KBM-7 (cell line): Measurements from ENCODE around the gene YLPM1.

Experiments used
- DNase-seq: peaks from one replicate; pipeline ENCODE4 v3.0.0-alpha.2; 2015
- in situ Hi-C: fragments of 300-500 bp; cut with MboI; formaldehyde crosslinking; loops from 2 replicates; pipeline ENCODE4 v1.14.3; 2020; ENCODE audit warnings: low sequenced_read_pairs, low pct_unique_long_range_greater_than_20kb, mixed read lengths

Gene YLPM1

DNA sequence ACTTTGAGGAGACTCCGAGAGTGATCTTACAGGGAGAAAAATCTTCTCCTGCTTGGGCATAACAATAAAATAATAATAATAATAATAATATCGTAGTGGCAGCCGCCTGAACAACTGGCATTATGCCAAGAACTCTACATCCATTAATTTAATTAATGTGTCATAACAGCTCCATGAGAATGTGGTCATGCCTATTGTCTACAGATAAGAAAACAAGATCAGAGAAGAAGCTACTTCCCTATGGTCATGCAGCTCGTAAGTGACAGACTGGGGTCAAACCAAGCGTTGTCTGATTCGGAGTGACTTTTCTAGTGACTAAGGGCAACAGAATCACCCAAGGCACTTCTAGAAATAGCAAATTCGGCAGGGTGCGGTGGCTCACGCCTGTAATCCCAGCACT is 101.1 kb downstream of the YLPM1 start:
- no peak for DNase-seq
- in situ Hi-C loops: no loop called here

DNA sequence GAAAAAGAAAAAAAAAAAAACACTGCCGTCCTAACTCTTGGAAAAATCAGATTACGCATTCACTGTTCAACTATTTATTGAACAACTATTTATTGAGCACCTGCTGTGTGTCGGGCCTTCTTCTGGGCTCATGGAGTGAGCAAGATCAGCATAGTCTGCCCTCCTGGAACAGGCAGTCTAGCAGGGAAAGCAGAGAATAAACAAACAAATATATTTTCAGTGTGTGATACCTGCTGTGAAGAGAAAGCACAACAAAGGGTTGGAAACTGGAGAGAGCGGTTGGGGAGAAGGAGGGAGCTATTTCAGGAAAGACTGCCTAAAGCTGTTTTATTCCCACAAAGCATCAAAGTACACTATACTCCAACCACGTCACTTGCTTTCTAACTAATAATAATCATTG is 102.0 kb downstream of the YLPM1 start:
- in situ Hi-C loops: no loop called here

DNA sequence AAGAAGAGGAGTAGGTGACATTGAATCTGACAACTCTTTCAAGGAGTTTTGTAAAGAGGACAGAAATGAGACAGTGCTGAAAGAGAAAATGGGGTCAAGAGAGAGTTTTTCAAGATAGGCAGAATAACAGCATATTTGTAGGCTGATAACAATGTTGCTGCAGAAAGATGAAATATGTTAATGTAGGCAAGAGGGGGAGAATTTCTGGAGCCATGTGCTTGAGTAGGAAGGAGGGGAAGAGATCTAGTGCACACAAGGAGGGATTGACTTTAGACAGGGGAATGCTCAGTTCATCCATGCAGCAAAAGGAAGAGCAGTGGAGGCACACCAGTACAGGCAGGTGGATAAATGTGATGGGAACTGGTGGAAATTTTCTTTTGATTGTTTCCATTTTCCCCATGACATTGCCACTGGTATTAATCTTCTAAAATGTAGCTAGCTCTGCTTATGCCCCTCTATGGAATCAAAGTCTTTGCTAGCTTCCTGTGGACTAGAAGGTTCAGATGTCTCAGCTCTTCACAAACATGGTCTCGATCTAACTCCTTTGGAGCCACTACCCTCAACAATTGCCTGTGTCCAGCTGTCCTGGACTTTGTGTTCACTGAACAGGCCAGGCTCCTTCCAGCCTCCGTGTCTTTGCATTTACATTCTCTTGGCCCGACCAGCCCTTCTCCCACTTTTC is 103.7 kb downstream of the YLPM1 start:
- in situ Hi-C loops: no loop called here

More for the DNA sequence above, 102.0 kb downstream of the YLPM1 start:
- no peak for DNase-seq

DNA sequence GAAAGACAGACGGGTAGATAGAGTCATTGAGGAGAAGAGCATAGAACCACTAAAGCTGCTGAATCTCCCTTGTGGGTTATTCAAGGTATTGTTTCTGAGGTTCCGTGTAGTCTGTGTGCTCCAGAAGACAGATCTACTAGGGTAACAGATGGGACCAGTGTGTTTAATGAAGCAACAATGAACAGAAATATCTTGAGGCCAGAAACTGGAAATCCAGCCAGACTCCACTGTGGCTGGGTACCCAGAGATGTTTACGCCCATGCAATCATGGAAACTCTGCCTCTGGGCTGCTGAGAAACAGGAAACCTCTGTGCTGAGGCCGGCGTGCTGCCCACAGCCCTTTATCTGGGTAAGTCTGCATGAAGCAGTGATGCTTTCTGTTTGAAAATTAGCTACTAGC is 104.6 kb downstream of the YLPM1 start:
- in situ Hi-C loops: no loop called here
- DNase-seq: peak; percentile 30

More for the DNA sequence above, 103.7 kb downstream of the YLPM1 start:
- no peak for DNase-seq

DNA sequence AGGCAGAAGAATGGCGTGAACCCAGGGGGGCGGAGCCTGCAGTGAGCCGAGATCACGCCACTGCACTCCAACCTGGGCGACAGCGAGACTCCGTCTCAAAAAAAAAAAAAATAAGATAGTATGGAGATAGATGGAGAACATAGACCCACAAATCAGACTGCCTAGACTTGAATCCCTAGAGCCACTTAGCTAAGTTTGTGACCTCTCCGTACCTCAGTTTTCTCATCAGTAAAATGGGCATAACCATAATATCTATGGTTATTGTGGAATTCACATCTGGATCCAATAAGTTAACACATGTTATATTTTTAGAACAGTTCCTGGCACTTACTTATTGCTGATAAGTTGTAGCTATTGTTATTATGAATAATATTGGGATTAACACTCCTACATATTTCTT is 105.6 kb downstream of the YLPM1 start:
- DNase-seq: no peak
- in situ Hi-C loops: no loop called here

DNA sequence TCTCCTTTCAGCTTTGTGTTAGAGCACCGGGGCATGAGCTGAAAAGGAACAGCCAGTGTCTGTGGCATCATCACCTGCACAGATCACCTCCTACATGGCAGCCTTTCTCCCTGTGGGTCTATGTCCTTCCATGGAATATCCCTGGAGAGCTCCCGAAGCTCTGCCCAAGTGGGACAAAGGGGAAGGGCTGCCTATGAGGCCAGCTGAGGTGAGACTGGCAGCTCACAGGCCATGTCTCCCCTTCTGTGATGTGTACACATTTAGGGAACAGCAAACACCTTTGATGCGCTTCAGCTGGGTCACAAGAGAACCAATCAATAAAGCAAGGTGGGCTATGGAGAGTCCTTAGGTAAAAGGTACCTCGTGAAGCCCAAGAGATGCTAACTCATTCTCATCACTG is 108.7 kb downstream of the YLPM1 start:
- in situ Hi-C loops: no loop called here

DNA sequence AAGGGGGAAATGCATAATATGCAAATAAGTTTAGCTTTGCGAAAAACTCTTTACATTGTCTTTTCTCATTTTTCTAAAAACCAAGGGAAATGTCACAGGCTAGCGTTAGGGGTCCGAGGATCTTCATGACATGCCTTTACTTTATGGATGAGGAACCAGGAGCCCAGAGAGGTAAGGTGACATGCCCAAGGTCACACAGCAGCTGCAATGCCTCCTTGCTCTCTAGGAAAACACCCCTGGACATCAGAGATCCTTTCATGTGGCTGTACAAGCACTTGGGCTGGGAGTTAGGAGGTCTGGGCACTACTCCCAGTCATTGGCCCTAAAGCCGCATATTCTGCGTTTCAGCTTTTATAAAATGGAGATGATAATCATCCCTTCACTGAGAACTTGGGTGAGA is 112.1 kb downstream of the YLPM1 start:
- DNase-seq: no peak
- in situ Hi-C loops: no loop called here

More for the DNA sequence above, 108.7 kb downstream of the YLPM1 start:
- DNase-seq: no peak

DNA sequence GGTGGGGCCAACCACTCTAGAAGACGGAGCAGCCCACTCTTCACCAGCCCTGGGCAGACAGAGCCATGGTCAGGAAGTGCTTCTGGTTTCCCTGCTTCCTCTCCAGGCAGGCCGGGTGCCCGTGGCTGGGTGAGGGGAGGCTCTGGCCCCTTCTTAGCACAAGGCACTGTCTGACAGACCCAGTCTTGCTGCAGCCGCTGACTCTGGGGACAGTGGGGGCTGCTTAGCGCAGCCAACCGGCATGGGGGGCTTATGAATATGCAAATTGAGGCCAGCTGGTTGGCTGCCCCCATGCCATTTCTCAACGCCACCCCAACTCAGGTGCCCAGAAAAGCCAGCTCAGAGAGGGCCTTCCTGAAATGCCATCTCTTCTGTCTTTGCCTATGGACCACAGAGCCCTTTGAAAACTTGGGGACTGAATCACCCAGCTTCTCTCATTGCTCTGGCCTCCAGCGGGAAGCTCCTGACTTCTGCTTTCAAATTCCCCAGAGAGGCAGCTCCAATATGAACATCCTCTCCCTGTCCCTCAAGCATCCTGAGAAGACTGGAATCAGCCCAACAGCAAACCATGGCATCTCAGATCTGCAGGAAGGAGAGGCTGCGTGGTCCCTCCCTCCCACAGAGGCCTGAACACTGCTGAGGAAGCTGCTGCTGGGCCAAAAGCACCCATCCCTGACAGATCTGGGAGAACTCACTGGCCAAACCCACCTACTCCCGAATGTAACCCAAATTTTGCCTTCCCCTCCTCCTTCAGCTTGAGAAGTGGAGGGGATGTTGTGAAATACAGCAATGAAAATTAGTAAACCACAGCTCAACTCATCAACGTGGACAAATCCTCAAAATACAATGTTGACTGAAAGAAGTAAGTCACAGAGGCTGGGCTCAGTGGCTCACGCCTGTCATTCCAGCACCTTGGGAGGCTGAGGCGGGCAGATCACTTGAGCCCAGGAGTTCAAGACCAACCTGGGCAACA is 113.1 kb downstream of the YLPM1 start, which contains the start of gene PROX2:
Gene PROX2, minus strand, starts transcription at position 205 of the 973 bp plus-strand sequence. CDS start 12,311 bp downstream, outside the sequence.
- in situ Hi-C loops: no loop called here
- peak; percentile 45 for DNase-seq

DNA sequence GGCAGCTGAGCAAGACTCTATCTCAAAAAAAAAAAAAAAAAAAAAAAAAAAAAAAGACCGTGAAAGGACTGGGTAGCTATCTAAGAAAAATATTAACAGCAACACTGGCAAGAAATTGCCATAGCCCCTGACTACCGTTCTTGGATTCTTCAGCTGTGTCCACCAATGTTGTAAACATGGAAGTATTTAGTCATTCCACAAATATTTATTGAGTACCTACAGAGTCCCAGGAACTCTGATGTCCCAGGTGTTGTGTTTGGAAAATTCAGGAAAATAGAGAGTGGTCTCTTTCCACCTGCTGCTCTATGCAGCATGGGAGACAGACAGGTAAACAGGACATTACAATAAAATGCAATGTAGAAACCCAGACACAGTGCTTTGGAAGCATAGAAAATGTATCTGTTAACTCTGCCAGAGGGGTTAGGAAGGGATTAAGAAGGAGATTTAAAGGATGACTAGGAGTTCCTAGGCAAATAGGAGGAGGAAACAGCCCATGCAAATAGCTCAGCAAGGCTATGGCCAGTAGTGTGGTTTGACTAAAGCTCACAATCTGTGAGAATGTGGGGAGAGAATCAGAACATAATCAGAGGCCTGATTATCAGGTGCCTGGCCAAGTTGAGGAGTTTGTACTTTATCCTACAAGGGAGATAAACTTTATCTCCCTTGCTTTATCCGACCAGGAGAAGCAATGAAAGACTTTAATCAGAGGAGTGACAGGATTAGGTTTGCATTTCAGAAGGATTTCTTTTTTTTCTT is 116.5 kb downstream of the YLPM1 start:
- in situ Hi-C loops: no loop called here
- no peak for DNase-seq

DNA sequence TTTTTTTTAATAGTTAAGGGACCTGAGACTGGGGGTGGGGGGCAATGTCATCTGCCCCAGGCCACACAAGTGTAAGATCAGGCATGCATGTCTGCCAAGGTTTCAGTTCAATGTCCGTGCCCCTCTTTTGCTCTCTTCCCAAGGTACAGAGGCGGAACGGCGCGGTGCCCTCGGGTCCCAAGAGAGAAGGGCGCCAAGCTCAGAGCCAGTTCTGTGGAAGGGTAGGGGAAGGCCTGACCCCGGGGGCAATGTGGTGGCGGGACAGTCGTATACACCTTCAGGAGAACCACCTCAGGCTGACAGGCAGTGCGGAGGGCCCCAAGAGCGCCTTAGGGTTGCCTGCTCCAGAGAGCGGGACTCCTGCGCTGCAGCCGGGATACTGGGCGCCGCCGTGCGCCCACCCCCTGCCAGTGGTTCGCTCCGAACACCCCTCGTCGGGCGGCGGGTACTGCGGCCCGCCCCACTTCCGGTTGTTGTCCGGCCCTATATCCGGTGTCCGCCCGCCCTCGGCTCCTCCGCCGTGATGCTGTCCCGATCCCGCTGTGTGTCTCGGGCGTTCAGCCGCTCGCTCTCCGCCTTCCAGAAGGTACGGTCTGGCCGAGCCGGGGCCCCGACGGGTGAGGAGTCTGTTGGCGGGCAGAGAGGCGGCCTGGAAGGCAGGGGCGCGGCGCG is 118.5 kb downstream of the YLPM1 start, which contains the start of gene DLST:
Gene DLST, plus strand, starts transcription at position 486 of the 672 bp plus-strand sequence. Its CDS starts 38 bp downstream, at position 524.
- DNase-seq: peak; percentile 92
- in situ Hi-C loops: no loop called here

DNA sequence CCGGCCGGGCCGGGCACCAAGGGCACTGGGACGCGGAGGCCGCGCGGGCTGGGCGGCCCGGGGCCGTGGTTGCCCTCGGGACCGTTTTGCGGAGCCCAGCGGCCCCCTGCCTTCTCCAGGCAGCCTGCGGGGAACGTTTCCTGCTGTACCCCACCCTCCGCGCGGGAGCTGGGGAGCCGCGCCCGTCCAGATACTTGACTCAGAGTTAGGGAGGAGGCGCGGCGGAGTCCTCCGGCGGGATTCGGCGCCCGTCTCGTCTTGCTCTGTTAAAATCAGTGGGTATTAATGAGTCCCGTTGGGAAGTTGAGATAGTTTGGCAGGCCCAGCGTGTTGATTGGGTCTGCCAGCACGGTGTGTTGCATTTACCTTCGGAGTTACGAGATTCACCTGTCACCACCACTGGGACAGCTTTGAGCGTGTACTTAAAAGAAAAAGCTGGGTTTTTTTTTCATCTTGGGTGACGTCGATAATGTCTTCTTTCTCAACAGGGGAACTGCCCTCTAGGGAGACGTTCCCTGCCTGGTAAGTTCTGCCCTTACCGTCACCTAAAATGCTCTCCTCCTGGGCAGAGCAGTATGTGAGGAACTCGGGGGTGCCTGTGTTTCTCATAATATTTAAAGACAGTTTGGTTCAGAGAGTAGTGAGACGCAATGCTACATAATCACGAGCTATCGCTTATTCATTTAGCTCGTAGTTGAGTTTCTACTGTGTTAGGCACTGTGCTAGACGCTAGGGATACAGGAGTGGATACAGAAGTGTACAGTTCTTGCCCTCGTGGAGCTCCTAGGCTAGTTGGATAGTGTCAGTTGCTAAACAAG is 119.2 kb downstream of the YLPM1 start:
- peak; percentile 49 for DNase-seq
- in situ Hi-C loops: no loop called here
